GM12801 (cell line): ENCODE measurements around the gene WDR41.

Experiments
- TF ChIP-seq, protein P1 (sequence below): IDR thresholded peaks from one replicate; pipeline ENCODE4 v1.5.1; 2011; ENCODE audit warnings: control low read depth; ENCODE audit not compliant: insufficient read length; ENCODE audit errors: extremely low read depth

The WDR41 gene

DNA sequence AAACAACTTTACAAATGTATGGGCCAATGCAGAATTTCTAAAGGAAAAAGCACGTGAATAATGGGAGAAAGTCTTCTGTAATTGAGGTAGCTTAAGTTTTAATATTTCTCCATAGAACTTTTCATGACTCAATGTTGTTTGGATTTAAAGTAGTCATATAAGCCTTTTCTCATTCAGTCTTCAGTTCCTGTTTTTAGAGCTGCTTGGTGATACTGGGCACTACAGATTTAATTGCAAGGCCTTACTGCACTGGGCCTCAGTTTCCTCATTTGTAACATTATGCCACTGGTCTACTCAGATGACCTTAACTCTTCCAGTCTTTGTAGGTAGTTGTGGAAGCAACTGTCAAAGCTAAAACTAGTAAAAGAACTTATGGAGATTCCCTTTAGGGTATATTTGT, 60.4 kb downstream of the WDR41 start:
- TF ChIP-seq, protein P1, sequence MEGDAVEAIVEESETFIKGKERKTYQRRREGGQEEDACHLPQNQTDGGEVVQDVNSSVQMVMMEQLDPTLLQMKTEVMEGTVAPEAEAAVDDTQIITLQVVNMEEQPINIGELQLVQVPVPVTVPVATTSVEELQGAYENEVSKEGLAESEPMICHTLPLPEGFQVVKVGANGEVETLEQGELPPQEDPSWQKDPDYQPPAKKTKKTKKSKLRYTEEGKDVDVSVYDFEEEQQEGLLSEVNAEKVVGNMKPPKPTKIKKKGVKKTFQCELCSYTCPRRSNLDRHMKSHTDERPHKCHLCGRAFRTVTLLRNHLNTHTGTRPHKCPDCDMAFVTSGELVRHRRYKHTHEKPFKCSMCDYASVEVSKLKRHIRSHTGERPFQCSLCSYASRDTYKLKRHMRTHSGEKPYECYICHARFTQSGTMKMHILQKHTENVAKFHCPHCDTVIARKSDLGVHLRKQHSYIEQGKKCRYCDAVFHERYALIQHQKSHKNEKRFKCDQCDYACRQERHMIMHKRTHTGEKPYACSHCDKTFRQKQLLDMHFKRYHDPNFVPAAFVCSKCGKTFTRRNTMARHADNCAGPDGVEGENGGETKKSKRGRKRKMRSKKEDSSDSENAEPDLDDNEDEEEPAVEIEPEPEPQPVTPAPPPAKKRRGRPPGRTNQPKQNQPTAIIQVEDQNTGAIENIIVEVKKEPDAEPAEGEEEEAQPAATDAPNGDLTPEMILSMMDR = no peak

DNA sequence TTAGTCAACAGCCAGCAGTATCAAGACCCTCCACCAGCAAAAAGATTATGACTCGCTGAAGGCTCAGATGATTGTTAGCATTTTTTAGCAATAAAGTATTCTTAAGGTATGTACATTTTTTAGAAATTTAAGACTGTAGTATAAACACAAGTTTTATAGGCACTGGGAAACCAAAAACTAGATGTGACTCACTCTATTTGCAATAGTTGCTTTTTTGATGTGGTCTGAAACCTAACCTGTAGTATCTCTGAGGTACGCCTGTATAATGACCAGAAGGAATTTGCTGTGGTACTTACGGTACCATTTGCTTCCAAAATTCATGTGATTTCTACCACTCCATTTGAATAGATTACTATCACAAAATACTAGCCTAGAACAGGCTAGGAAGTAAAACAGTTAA, 60.8 kb downstream of the WDR41 start:
- TF ChIP-seq, protein P1 = no peak

DNA sequence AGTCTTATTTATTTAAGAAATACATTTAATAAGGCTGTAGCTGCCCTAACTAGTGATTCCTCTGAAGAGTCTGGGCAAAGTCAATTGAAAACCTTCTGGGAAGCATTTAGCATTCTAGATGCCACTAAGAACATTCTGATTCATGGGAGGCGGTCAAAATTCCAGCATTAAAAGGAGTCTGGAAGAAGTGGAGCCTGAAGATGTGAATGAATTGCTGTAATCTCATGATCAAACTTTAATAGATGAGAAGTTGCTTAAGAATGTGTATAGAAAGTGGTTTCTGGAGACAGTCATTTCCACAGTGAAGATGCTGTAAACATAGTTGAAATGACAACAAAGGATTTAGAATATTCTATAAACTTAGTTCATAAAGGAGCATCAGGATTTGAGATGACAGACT, 61.4 kb downstream of the WDR41 start:
- TF ChIP-seq, protein P1 = no peak

DNA sequence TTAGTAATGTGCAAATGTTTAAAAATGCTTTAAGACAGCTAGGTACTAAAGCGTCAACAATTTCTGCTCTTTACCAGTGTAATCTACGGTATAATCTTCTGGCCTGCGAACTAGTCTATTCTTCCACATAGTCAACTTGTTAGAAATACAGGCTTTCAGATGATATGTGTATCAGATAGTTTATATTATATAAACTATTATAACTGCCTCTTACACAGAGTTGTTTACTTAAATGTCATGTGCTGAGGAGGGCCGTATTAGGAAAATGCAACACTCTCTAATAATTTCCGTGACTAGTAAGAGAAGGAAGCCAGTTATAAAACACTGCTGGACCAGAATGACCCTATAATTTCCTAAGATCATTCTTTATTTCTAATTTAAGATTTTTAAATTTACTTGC, 63.6 kb downstream of the WDR41 start:
- TF ChIP-seq, protein P1 = no peak

DNA sequence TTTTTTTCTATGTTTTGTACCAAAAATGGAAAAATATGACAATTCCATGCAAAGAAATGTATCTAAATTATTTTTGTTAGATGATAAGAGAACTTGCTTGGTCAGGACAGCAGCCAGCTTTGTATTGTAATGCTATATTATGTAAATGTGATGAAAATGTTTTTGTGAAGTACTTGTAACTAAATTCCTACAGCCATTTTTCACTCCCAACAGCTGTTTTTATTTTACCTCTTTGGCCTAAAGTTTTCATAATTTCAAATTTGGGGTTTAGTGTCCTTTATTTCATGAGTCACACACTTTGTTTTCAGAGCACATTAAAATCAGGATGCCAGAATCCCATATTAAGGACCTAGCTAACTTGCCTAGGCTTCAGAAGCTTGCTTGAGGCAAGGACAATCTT, 64.1 kb downstream of the WDR41 start:
- TF ChIP-seq, protein P1 = no peak

DNA sequence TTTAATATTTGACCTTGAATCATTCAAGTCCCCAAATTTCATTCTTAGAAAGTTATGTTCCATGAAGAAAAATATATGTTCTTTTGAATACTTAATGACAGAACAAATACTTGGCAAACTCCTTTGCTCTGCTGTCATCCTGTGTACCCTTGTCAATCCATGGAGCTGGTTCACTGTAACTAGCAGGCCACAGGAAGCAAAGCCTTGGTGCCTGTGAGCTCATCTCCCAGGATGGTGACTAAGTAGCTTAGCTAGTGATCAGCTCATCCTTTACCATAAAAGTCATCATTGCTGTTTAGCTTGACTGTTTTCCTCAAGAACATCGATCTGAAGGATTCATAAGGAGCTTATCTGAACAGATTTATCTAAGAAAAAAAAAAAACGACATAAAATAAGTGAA, 65.4 kb downstream of the WDR41 start:
- TF ChIP-seq, protein P1 = no peak

DNA sequence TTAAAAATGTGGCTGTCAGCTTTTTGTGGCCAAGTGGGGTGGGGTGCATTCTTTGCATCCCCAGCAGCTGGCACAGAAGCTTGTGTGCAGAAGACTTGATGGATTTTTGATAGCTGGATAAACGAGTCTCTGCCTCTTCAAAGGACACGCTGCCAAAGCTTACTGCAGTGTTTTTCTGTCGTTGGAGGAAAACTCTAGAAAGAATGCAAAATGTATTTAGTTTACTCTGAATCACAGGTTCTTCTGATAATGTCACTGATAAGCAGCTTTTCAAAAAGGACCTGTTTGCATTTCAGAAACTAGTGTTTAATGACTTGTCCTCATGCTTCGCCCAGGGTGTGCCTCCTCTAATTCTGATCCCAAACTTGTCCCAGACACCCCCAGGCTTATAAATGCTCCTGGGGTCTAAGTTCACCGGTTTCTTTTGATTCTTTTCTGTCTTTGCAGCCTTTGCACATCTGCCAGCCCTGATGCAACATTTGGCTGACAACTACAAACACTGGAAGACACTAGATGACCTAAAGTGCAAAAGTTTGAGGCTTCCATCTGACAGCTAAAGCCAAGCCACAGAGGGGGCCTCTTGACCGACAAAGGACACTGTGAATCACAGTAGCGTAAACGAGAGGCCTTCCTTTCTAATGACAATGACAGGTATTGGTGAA, 66.0 kb downstream of the WDR41 start:
- TF ChIP-seq, protein P1 = no peak

DNA sequence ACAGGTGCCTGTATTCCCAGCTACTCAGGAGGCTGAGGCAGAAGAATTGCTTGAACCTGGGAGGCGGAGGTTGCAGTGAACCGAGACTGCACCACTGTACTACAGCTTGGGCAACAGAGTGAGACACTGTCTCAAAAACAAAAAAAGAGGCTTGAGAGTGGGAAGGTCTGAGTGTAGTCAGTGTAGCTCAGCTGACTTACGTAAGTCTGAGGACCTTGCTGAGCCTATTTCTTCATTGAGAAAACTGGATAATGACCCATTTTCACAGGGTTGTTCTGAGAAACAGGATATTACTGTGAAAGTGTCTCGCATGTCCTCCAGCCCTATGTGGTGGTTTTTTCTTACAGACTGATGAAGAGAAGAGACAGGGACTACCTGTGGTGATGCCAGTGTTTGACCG, 66.7 kb downstream of the WDR41 start:
- TF ChIP-seq, protein P1 = no peak
